Sciatic nerve (tissue), 2 donors: Measurements from ENCODE around the gene TMEM87B. TPM values are rescaled to one million over a fixed set of nuclear protein-coding genes. Genes with fewer than 3 reads are reported as not detected.
"Not testable (repeated sequence)": the region's sequence is repeated elsewhere in the genome, so short reads cannot be mapped to it uniquely, and the experiment has no call there.

Experiments used
- ATAC-seq: fragments of 200-7000 bp; cut with Tn5 transposase; one replicate; pipeline ENCODE4 v1.9.1; 2020; ENCODE audit warnings: mild to moderate bottlenecking, moderate library complexity
- DNase-seq: peaks from one replicate; pipeline ENCODE4 v3.0.0-alpha.2; 2020; ENCODE audit warnings: low spot score
- intact Hi-C: fragments of 100-400 bp; cut with DNase I; formaldehyde crosslinking; loops from one replicate; pipeline ENCODE4 v1.14.2; 2022
- total RNA-seq: library from RNA; stranded (reverse); fragmentation: NEBNext Ultra II Directional; extraction: Animal tissue kit (Norgen Biotek cat#: 25700); gene quantifications from one replicate; pipeline ENCODE4 v1.2.1, GENCODE V29; 2021
- donor health status: DM: no; HTN: no; CAD: no.
- donor health status: DM: no; HTN: no; CAD: no.

Gene TMEM87B
- total RNA-seq, 1 donor from 2014 or later, result 21.4 TPM

DNA sequence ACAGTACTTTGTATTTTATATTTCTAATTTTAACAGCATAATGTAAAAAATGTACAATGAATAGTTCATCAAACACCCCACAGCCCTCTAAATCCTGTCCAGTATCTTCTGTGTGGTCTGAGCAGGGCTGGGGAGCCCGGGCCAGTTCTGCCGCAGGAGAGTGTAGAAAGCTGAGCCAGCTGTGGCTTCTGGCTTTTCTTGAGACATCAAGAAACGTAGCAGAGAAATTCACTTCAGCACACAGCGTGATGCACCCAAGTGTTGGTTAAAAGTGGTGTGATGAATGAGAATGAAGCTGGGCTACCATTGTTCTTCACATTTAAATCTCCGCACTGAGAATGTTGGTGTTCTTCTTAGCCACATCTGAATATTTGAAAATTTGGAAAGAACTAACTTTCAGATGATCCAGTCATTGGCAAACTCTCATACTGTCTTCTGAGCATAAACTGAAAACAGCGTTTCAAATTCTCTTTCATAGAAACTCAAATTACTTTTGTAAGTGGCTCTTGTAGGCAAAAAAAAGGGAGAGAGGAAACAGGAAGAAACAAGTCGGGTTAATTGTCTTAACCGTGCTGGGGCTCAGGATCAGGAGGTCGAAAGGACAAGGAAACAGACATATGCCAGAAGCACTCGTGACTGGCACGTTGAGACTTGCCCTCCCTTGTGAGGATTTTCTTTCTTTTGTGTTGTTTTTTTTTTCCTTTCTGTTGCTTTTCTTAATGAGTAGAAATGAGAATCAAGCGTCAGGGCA is 23.4 kb upstream of the TMEM87B start:
- DNase-seq (no peak), ATAC-seq (peak; percentile 76)
- intact Hi-C loops, result no loop called here

DNA sequence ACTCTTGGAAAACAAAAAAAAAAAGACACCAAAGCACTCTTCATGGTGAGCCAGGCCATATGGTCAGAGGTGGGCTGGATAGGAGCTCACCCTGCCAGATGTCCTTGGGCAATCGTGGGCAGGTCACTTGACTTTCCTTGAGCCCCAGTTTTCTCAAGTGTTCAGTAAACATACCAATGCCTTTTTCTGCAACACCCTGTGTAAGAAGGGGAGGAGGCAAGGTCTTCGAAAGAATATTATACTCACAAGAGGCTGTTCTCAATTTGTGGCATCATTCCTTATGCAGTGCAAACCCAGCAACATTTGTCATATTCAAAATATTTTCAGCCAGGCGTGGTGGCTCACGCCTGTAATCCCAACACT is 22.9 kb upstream of the TMEM87B start:
- intact Hi-C loops, result no loop called here
- DNase-seq (no peak), ATAC-seq (peak; percentile 64)

DNA sequence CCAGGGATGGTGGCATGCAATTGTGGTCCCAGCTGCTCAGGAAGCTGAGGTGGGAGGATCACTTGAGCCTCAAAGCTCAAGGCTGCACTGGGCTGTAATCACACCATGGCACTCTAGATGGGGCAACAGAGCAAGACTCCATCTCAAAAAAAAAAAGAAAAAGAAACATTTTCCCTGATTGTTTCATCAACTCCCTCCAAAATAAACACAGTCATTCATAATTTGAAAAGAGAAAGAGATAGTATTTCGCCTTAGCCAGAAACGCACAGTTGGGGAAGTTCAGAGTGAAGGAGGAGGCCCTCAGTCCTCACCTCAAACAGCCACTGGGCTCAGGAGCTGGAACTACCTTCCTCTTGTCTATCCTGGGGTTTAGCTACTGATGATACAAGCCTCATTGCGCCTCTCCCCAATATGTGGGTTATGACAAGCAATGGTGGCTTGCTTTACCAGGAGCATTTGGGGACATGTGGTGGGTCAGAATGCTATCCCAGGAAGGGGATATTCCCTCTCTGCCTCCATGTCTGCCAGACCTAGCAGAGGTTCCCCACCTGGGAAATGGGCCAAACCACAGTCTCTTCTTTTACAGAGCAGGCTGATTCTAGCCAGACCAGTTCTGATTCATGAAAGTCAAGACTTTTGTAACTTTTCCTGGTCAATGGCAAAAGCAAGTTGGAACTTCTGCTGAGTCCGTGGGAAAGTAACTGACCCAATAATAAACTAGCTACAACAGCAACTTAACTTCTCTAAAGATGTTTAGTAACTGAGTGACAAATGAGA is 22.2 kb upstream of the TMEM87B start:
- DNase-seq (peak; percentile 75), ATAC-seq (peak; percentile 78)
- intact Hi-C loops, result no loop called here

DNA sequence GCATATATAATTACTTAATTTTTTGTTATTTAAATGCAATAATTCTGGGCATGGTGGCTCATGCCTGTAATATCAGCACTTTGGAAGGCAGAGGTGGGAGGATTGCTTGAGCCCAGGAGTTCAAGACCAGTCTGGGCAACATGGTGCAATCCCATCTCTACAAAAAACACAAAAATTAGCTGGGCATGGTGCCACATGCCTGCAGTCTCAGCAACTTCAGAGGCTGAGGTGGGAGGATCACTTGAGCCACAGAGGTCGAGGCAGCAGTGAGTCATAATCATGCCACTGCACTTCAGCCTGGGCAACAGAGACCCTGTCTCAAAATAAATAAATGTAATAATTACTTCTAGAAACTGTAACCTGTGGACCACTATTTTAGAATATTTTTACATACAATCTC is 21.5 kb upstream of the TMEM87B start:
- ATAC-seq, result no peak
- intact Hi-C loops, result no loop called here
- no peak for DNase-seq

DNA sequence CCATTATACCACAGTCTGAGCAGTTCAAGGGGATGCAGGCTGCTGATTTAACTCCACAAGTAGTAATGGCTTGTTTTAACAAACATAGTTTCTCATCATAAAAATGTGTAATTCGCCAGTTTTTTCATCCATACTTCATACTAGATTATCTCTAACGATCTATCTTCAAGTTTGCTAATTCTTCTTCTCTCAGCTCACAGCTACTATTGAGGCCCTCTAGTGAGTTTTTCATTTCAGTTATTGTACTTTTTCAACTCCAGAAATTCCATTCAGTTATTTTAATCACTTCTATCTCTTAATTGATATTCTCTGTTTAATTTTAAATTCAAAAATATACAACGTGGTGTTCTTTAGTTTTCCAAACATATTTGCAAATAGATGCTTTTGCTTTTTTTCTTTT is 20.1 kb upstream of the TMEM87B start:
- intact Hi-C loops, result no loop called here
- DNase-seq, result no peak

DNA sequence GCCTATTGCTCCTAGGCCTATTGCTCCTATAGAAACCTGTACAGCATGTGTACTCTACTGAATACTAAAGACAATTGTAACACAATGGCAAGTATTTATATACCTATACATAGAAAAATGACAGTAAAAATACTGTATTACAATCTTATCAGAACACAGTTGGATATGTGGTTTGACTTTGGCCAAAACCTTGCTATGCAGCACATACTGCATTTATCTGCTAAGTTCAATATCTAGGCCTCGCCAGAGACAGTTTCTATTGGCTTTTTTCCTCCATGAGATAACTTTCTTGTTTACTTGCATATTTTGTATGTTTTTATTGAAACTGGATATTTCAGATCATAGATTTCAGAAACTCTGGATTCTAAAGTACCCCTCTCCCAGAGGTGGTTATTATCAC is 19.3 kb upstream of the TMEM87B start:
- intact Hi-C loops, result no loop called here
- DNase-seq, result no peak
- ATAC-seq, result no peak

More for the DNA sequence above, 20.1 kb upstream of the TMEM87B start:
- ATAC-seq, result no peak

DNA sequence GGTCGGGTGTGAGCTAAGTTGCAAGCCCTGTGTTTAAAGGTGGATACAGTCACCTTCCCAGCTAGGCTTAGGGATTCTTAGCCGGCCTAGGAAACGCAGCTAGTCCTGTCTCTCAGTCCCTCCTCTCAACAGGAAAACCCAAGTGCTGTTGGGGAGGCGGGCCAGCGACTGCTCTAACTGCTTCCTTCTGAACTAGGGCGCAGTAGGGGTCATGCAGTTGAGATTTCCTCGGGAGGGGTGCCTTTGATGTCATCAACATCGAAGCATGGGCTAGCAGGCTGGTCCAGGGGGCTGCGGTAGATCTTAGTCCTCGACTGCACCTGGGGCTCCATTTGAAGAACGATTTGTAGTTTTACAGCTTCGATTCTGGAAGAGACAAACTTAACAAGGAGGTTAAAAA is 15.5 kb upstream of the TMEM87B start:
- ATAC-seq, DNase-seq, intact Hi-C loops: not testable (repeated sequence)

DNA sequence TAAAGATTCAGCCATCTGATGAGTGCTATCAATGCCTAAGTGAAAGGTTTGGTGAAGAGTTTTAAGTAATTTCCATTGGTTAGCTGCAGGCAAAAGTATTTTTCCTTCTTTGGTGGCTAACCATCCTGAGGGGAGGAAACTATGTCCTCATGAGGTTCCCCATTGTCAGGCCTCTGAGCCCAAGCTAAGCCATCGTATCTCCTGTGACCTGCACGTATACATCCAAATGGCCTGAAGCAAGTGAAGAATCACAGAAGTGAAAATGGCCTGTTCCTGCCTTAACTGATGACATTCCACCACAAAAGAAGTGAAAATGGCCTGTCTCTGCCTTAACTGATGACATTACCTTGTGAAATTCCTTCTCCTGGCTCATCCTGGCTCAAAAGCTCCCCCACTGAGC is 15.0 kb upstream of the TMEM87B start:
- intact Hi-C loops, ATAC-seq: not testable (repeated sequence)

DNA sequence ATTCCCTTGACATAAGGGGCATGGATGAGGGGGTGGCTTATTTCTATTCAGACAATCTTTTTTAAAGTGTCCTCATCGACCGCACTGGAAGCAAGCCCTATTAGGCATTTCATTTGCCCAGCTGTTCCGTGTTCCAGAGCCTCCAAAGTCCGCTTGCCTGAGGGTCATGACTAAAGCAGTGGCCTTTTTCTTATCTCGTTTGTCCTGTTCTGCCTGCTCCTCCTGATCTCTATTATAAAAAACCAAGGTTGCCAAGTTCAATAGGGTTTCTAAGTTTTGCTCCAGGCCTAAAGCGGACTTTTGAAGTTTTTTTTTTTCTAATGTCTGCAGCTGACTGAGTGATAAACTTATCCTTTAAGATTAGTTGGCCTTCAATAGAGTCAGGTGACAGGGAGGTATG is 13.6 kb upstream of the TMEM87B start:
- ATAC-seq, DNase-seq, intact Hi-C loops: not testable (repeated sequence)

More for the DNA sequence above, 15.0 kb upstream of the TMEM87B start:
- DNase-seq, result not testable (repeated sequence)

DNA sequence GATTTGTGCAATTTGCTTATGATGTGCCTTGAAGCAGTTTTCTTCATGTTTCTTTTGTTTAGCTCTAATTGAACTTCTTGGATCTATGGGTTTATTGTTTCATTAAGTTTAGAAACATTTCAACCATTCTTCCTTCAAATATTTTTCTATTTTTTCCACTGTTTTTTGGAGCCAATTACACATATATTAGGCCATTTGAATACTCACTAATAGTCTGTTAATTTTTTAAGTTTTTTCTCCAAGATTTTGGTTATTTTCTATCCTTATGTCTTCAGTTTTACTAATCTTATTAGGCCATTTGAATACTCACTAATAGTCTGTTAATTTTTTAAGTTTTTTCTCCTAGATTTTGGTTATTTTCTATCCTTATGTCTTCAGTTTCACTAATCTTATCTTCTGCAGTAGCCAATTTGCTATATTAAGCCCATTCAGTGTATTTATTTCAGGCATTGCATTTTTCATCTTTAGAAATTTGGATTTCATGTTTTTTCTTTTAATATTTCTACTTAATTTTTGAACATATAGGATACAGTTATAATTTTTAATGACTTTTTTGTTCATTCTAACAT is 9.5 kb upstream of the TMEM87B start:
- intact Hi-C loops, result loop anchor here (5.0 kb wide), 1 partner anchor 148 kb away; the partner anchor contains the start of gene MERTK
- ATAC-seq (no peak), DNase-seq (no peak)

DNA sequence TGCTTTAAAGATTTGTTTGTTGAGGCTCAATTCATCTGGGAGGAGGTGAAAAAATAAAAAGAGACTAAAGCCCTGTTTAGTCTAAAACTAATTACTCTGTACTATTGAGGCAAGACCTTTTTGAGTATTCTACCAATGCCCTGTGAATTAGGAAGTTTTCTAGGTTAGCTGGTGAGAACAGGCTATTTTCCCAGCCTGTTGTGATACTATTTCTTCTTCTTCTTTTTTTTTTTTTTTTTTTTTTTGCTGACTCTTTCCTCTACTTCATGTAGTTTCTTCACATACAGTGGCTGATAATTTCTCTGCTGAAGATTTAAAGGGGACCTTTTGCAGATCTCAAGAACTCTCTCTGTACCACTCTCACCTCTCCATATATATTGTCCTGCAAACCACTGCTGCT is 8.8 kb upstream of the TMEM87B start:
- ATAC-seq (no peak), DNase-seq (no peak)
- intact Hi-C loops, result loop anchor here (5.0 kb wide), 1 partner anchor 149 kb away; the partner anchor contains the start of gene MERTK

DNA sequence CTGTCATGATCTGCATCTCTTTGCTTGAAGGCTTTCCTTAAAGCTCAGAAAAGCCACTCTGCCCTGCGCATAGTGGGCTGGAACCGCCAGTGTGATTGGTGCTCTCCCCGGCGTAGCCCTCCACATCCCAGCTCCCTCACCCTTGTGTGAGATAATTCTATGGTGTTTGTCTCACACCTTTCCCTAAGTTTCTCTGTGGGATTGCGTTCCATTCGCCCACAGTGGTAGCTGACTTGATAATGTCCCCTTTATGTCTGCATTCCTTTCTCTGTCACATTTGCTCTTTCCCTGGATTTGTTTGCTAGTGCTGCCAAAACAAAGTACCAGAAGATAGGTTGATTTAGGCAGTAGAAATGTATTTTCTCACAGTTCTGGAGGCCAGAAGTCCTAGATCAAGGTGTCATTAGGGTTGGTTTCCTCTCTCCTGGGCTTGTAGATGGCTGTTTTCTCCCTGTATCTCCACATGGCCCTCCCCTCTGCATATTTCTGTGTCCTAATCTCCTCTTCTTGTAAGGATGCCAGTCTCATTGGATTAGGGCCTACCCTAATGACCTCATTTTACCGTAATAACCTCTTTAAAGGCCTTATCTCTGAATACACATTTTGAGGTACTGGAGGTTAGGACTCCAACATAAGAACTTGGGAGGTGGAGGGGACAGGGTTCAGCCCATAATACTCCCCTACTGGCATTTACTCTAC is 7.4 kb upstream of the TMEM87B start:
- DNase-seq (no peak), ATAC-seq (no peak)
- intact Hi-C loops, result loop anchor here (5.0 kb wide), 1 partner anchor 150 kb away; the partner anchor contains the start of gene MERTK

DNA sequence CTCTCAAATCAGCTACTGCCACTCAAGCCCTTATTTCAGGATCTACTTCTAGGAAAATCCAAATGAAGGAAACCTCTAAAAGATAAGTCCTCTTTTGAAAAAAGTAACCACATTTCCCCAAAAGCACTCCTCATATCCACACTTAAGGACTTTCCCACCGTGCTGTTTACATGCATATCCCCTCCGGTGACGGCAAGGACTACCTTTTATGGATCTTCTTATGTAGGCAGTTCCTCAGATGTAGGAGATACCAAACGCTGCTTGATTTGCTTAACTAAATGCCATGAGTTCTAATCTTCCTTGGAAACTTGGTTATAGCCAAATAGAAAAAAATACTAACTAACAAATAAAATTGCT is 6.9 kb upstream of the TMEM87B start:
- intact Hi-C loops, result loop anchor here (5.0 kb wide), 1 partner anchor 151 kb away; the partner anchor contains the start of gene MERTK
- no peak for DNase-seq
- ATAC-seq, result no peak

DNA sequence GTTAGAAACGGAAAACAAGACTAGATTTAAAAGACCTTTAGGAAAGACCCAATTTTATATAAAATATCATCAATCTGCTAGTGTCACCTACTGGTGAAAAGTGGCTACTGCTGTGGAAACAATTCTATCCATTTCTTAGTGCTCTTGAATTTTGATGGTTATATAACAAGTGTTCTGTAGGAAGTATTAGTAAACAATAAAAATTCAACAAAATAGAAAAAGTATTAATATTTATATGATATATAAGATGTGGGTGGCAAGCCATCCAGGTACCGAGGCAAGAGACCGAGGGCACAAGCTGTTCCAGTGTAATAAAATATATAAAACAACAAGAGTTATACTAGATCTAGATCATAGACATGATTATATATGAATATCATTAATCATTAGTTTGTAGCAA is 6.2 kb upstream of the TMEM87B start:
- DNase-seq (no peak), ATAC-seq (peak; percentile 77)
- intact Hi-C loops, result loop anchor here (5.0 kb wide), 1 partner anchor 152 kb away; the partner anchor contains the start of gene MERTK

DNA sequence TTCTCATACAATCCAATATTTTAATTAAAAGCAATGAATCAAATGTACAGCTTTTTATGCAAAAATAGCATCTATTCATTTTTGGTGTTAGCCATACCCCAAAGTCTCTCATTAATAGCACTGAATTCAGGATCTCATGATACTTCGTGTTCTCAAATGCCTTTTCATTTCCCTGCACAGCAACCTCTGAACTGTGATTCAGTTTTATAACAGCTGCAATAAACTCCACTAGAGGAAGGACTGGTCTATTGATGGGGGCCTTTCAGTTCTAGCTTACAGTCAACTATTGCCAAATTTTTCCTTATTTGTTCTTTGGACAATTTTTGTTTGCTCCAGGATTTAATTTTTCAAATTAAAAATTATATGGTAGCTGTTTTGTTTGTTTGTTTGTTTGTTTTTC is 4.8 kb upstream of the TMEM87B start:
- DNase-seq (no peak), ATAC-seq (no peak)
- intact Hi-C loops, result no loop called here

DNA sequence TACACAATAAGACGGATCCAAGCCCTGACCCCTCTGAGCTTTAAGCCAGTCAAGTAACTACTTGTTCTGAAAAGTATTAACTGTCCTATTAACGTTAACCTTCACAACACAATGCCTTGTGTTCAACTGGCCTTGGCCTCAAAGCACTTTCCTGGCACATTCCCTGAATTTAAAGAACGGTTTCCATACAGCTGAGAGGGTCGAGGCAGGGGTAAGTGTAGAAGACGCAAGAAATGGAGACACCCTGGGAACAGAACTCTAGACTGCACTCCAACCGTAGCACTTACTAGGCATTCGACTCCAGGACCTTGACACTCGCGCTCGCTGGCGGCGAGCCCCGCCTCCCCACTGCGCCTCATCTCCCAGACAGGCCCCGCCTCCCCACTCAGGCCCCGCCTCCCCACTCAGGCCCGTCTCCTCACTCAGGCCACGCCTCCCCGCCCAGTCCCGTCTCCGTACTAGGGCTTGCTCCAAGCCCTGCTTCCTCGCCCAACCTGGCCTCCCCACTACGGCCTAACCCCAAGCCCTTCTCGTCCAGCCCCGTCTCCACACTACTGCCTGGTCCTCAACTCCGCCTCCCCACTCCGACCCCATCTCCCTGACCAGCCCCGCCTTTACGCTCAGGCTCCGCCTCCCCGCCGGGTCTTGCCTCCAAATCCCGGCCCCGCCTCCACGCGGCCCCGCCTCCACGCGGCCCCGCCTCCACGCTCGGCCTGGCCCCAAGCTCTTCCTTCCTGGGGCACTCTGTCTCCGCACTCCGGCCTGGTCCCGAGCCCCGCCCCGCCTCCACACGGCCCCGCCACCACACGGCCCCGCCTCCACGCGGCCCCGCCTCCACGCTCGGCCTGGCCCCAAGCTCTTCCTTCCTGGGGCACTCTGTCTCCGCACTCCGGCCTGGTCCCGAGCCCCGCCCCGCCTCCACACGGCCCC is 887 bp upstream of the TMEM87B start:
- ATAC-seq, result peak; percentile 90
- peak; percentile 99 for DNase-seq
- intact Hi-C loops, result no loop called here

DNA sequence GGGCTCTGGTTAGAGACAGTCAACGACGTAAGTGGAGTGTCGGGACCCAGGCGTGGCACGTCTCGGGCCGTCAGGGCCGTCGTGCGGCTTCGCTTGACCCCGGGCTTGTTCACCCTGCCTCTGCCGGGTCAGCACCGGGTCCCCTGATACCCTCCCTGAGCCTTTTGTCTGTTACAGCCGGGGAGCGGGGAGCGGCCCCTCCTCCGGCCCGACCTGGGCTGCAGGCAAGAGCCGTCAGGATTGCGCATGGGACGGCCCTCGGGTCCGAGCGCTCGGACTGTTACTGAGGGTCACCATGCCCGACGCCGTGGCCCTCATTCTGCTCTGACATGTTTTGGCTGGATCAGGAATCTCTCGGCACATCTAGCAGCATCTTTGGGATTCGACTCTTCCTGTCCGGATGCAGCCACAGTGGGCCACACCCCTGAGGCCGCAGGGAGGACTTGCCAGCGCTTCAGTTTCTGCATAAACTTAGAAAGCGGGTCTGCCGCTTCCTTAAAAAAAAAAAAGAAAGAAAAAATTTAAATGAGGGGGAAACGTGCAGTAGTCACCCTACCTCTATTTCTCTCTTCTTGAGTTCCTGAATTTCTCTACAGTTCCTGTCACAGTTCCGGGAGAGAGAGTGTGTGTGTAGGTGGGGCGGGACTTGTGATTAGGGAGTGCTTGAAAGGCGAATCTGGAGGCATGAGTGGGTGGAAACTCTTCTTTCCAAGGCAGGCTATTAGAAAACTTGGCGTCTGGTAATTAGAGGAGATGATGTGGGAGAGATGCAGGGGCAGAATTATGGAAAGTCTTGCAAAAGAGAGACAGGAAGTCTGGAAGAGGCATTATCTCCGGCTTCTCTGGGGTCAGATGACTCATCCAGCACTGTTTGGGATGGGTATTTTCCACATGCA is 909 bp downstream of the TMEM87B start:
- intact Hi-C loops, result no loop called here
- ATAC-seq, result peak; percentile 33
- DNase-seq, result peak; percentile 73
